LoVo (cell line): ENCODE measurements around the gene ARFGEF3.
A peak's percentile ranks its signal among the peaks of the same experiment; 100 is the strongest.
"Not testable (repeated sequence)": the region's sequence is repeated elsewhere in the genome, so short reads cannot be mapped to it uniquely, and the experiment has no call there.

Experiments used
- DNase-seq: peaks from one replicate; pipeline ENCODE4 v3.0.0-alpha.2; 2016; ENCODE audit warnings: low spot score

ARFGEF3 gene

GRCh38 chr6:138211601-138212000 is 49.9 kb downstream of the ARFGEF3 start:
- no peak for DNase-seq

GRCh38 chr6:138212530-138212929 is 50.8 kb downstream of the ARFGEF3 start:
- DNase-seq, result not testable (repeated sequence)

- DNase-seq, result no peak
These were observed 53.5 kb downstream of the ARFGEF3 start for GRCh38 chr6:138215093-138215782.

- DNase-seq, result no peak
These were observed 56.7 kb downstream of the ARFGEF3 start, which contains the start of gene PBOV1 for GRCh38 chr6:138218449-138218848. PBOV1 (minus strand) TSS chr6:138218491; CDS start chr6:138218395, 96 bp downstream.

GRCh38 chr6:138219398-138219797 is 57.7 kb downstream of the ARFGEF3 start:
- no peak for DNase-seq

- no peak for DNase-seq
These were observed 58.2 kb downstream of the ARFGEF3 start for GRCh38 chr6:138219901-138220300.

- DNase-seq, result no peak
These were observed 61.3 kb downstream of the ARFGEF3 start for GRCh38 chr6:138222901-138223546.

GRCh38 chr6:138225953-138226352 is 64.2 kb downstream of the ARFGEF3 start:
- no peak for DNase-seq

- no peak for DNase-seq
These were observed 65.1 kb downstream of the ARFGEF3 start for GRCh38 chr6:138226700-138227315.

GRCh38 chr6:138227316-138227781 is 65.6 kb downstream of the ARFGEF3 start:
- peak; percentile 41 for DNase-seq

- DNase-seq, result no peak
These were observed 67.3 kb downstream of the ARFGEF3 start for GRCh38 chr6:138229072-138229471.

- no peak for DNase-seq
These were observed 68.0 kb downstream of the ARFGEF3 start for GRCh38 chr6:138229663-138230179.

GRCh38 chr6:138230221-138230620 is 68.5 kb downstream of the ARFGEF3 start:
- no peak for DNase-seq

- DNase-seq, result no peak
These were observed 69.1 kb downstream of the ARFGEF3 start for GRCh38 chr6:138230759-138231380.

GRCh38 chr6:138231381-138231886 is 69.7 kb downstream of the ARFGEF3 start:
- DNase-seq, result peak; percentile 54

- DNase-seq, result no peak
These were observed 72.6 kb downstream of the ARFGEF3 start for GRCh38 chr6:138234363-138234762.

- no peak for DNase-seq
These were observed 73.5 kb downstream of the ARFGEF3 start for GRCh38 chr6:138235205-138235604.

GRCh38 chr6:138235693-138236092 is 74.0 kb downstream of the ARFGEF3 start:
- no peak for DNase-seq

- no peak for DNase-seq
These were observed 75.7 kb downstream of the ARFGEF3 start for GRCh38 chr6:138237463-138237862.

GRCh38 chr6:138238368-138238767 is 76.6 kb downstream of the ARFGEF3 start:
- no peak for DNase-seq

- no peak for DNase-seq
These were observed 78.0 kb downstream of the ARFGEF3 start for GRCh38 chr6:138239774-138240173.
